Measurements from ENCODE around the gene PTPRK. TPM values are rescaled to one million over a fixed set of nuclear protein-coding genes. Genes with fewer than 3 reads are reported as not detected.

PTPRK gene
- total and polyA plus RNA-seq, 10 of the 15 experiments (the other 5 are each of a cell fraction or from before 2014, with no cell fraction given) = 0.23 to 1.9 (median 0.55) TPM

DNA sequence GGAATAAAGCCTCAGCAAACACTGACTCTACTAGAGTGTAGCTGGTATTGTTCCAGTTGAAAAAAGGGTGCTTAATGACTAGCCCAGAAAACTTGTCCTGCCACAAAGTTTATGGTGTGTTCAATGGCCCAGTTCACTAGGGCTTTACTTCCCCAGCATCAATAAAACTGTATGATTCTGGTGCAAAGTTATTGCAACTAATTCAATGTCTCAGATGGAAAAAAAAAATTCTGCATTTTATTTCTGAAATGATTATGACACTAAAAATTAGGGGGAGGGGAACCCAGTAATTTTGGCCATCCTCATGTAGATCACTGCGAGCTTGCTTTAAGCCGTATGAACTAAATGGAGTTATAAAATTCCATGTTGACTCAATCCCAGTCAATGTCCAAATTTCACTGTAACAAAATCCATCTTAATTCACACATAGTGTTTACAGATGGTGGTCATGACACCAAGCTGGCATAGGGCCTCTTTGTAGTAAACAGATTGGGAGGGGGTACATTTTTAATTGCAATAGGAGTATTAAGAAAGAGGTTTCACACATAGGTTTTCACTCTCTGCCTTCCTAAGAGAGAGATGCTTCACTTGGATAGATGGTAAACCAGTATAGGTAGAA is 41.2 kb downstream of the PTPRK start:
- TF ChIP-seq KDM1A (IDR thresholded peaks at IDR 0.05; ENCODE audit: borderline replicate concordance) (no peak), SIN3A (IDR thresholded peaks at IDR 0.05; ENCODE audit: low read depth, low read length) (no peak), RCOR1 (conservative IDR thresholded peaks at IDR 0.05; ENCODE audit: low read depth, low read length) (no peak), NFYB (IDR thresholded peaks at IDR 0.05; ENCODE audit: insufficient read depth, low read depth, low read length) (no peak), JUNB (IDR thresholded peaks at IDR 0.05) (no peak), SMARCA5 (IDR thresholded peaks at IDR 0.05) (no peak), YY1 (IDR thresholded peaks at IDR 0.05; ENCODE audit: low read depth, low read length) (no peak)
- TF ChIP-seq, protein P1, sequence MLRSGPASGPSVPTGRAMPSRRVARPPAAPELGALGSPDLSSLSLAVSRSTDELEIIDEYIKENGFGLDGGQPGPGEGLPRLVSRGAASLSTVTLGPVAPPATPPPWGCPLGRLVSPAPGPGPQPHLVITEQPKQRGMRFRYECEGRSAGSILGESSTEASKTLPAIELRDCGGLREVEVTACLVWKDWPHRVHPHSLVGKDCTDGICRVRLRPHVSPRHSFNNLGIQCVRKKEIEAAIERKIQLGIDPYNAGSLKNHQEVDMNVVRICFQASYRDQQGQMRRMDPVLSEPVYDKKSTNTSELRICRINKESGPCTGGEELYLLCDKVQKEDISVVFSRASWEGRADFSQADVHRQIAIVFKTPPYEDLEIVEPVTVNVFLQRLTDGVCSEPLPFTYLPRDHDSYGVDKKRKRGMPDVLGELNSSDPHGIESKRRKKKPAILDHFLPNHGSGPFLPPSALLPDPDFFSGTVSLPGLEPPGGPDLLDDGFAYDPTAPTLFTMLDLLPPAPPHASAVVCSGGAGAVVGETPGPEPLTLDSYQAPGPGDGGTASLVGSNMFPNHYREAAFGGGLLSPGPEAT (IDR thresholded peaks at IDR 0.05; ENCODE audit: low read depth) = no peak
- TF ChIP-seq, protein P2, sequence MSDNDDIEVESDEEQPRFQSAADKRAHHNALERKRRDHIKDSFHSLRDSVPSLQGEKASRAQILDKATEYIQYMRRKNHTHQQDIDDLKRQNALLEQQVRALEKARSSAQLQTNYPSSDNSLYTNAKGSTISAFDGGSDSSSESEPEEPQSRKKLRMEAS (IDR thresholded peaks at IDR 0.05; ENCODE audit: low read depth, low read length) = no peak
- CTCF ChIA-PET = no interaction called here
- Histone ChIP-seq H3K4me1 (ENCODE audit: control insufficient read depth, insufficient read depth, low read length) (no peaks in the 10 kb centered on the region), H3K4me2 (ENCODE audit: control insufficient read depth, insufficient read depth) (no peak overlapping the region), H3K9ac (ENCODE audit: control insufficient read depth, insufficient read depth, low read length) (no peak overlapping the region), H3K79me2 (ENCODE audit: control insufficient read depth, insufficient read depth, low read length) (no peaks in the 10 kb centered on the region), H4K20me1 (ENCODE audit: control insufficient read depth, insufficient read depth) (no peaks in the 10 kb centered on the region), H3K36me3 (ENCODE audit: control insufficient read depth in 2 of 2, insufficient read depth in 2 of 2, low read length in 1 of 2) (no peaks in the 10 kb centered on the region), H2AFZ (ENCODE audit: control insufficient read depth, low read depth, low read length) (no peak overlapping the region), H3K4me3 (no peak overlapping the region), H3K9me3 (replicated peaks; ENCODE audit: control insufficient read depth, insufficient read depth, low read length) (no peaks in the 10 kb centered on the region), H3K27me3 (replicated peaks in 1 of 2; ENCODE audit: control insufficient read depth in 2 of 2, insufficient read depth in 2 of 2, low read length in 1 of 2) (no peaks in the 10 kb centered on the region), H3K27ac (ENCODE audit: control insufficient read depth, insufficient read depth) (no peak overlapping the region)
- 91% methylated on average over 2 of the region's 2 CpGs for WGBS (ENCODE audit: insufficient coverage, insufficient replicate concordance, low lambda C conversion rate, missing lambda C conversion rate)
- no peak for ATAC-seq
- in situ Hi-C loops (cut with MboI) (no loop called here), intact Hi-C loops (cut with micrococcal nuclease; ENCODE audit: unreplicated experiment) (no loop called here)
- SMC1A ChIA-PET (ENCODE audit: uncharacterized antibody, unreplicated experiment) = interaction anchor here (1.5 kb wide), 1 partner anchor 10 kb away, joined by 4 read pairs; no protein-coding TSS in a partner anchor
- POLR2A ChIA-PET = no interaction called here
- no peak for FAIRE-seq
- BruUV-seq (replicated peaks) = no TSS peak
- no peak for DNase-seq (ENCODE audit: low read depth, low spot score)
- RAD21 ChIA-PET (ENCODE audit: unreplicated experiment) = interaction anchor here (0.5 kb wide), 1 partner anchor 294 kb away, joined by 3 read pairs; no protein-coding TSS in a partner anchor

Data from GM12878 (cell line).